Activated naive CD8-positive, alpha-beta T cell treated with anti-CD3 and anti-CD28 coated beads, Interleukin-2, amount 50 U/mL, for 24 hours (primary cell): ENCODE measurements around the gene TSR1.

Experiments
- ATAC-seq: fragments of 150-1000 bp; cut with Tn5 transposase; one replicate; pipeline ENCODE4 v1.10.0; 2021
- DNase-seq: peaks from one replicate; pipeline ENCODE4 v3.0.0; 2021
- H3K27ac Mint-ChIP-seq: one replicate; pipeline ENCODE4 v1.8.0; 2021; ENCODE audit warnings: mild to moderate bottlenecking, mixed read lengths
- H3K27me3 Mint-ChIP-seq: one replicate; pipeline ENCODE4 v1.8.0; 2021; ENCODE audit warnings: mixed read lengths
- H3K36me3 Mint-ChIP-seq: one replicate; pipeline ENCODE4 v1.8.0; 2021; ENCODE audit warnings: low read depth, mixed read lengths
- H3K4me1 Mint-ChIP-seq: one replicate; pipeline ENCODE4 v1.8.0; 2021; ENCODE audit warnings: mixed read lengths
- H3K4me3 Mint-ChIP-seq: one replicate; pipeline ENCODE4 v1.8.0; 2021; ENCODE audit warnings: mild to moderate bottlenecking, moderate library complexity, mixed read lengths
- H3K9me3 Mint-ChIP-seq: one replicate; pipeline ENCODE4 v1.8.0; 2021; ENCODE audit warnings: mixed read lengths

TSR1 gene

GRCh38 chr17:2362016-2362415 lies 25.8 kb upstream of the TSR1 start:
- Mint-ChIP-seq H3K36me3 (peaks cover 2% of the 10 kb centered on the region), H3K27ac (no peak overlapping the region), H3K27me3 (no peaks in the 10 kb centered on the region), H3K4me3 (no peak overlapping the region), H3K4me1 (no peaks in the 10 kb centered on the region), H3K9me3 (no peaks in the 10 kb centered on the region)
- ATAC-seq = no peak
- no peak for DNase-seq

- no peaks in the 10 kb centered on the region for H3K4me1 Mint-ChIP-seq
- peaks cover 2% of the 10 kb centered on the region for H3K36me3 Mint-ChIP-seq
- ATAC-seq (no peak), DNase-seq (no peak)
- no peak overlapping the region for H3K27ac Mint-ChIP-seq
- no peak overlapping the region for H3K4me3 Mint-ChIP-seq
- H3K9me3 Mint-ChIP-seq = no peaks in the 10 kb centered on the region
- H3K27me3 Mint-ChIP-seq = no peaks in the 10 kb centered on the region
These were observed 24.9 kb upstream of the TSR1 start for GRCh38 chr17:2361010-2361760.

- DNase-seq (no peak), ATAC-seq (no peak)
- Mint-ChIP-seq H3K4me1 (peaks cover 16% of the 10 kb centered on the region), H3K27me3 (no peaks in the 10 kb centered on the region), H3K4me3 (no peak overlapping the region), H3K36me3 (peaks cover 2% of the 10 kb centered on the region), H3K27ac (no peak overlapping the region), H3K9me3 (no peaks in the 10 kb centered on the region)
These were observed 21.7 kb upstream of the TSR1 start for GRCh38 chr17:2357931-2358434.

GRCh38 chr17:2357237-2357636 lies 21.0 kb upstream of the TSR1 start:
- Mint-ChIP-seq H3K9me3 (no peaks in the 10 kb centered on the region), H3K27me3 (no peaks in the 10 kb centered on the region), H3K4me1 (peaks cover 17% of the 10 kb centered on the region), H3K27ac (no peak overlapping the region), H3K4me3 (no peak overlapping the region), H3K36me3 (no peaks in the 10 kb centered on the region)
- DNase-seq (no peak), ATAC-seq (no peak)

GRCh38 chr17:2354311-2354710 lies 18.1 kb upstream of the TSR1 start:
- Mint-ChIP-seq H3K4me1 (peaks cover 17% of the 10 kb centered on the region), H3K36me3 (no peaks in the 10 kb centered on the region), H3K4me3 (no peak overlapping the region), H3K9me3 (no peaks in the 10 kb centered on the region), H3K27ac (no peak overlapping the region), H3K27me3 (no peaks in the 10 kb centered on the region)
- DNase-seq (no peak), ATAC-seq (no peak)

DNA sequence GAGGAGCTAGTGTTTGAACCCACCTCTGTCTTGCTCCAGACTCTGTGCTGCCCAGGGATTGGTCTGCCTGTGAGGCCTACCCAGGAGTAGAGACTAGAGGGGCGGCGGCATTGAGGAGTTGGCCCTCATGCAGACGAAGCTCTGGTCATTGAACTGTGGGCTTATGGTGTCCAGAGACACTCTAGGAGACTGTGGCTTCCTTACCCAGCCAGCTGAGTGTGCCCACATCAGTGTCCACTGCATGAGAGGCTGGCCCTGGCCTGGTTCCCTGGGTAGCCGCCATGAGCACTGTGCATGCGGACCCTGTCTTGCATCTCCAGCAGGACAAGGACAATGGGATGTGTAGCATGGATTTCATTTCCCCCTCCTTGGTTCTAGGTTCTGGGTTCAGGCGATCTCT lies 15.0 kb upstream of the TSR1 start:
- no peaks in the 10 kb centered on the region for H3K9me3 Mint-ChIP-seq
- H3K4me3 Mint-ChIP-seq = no peak overlapping the region
- no peak overlapping the region for H3K27ac Mint-ChIP-seq
- H3K36me3 Mint-ChIP-seq = no peaks in the 10 kb centered on the region
- ATAC-seq (no peak), DNase-seq (no peak)
- peaks cover 17% of the 10 kb centered on the region for H3K4me1 Mint-ChIP-seq
- H3K27me3 Mint-ChIP-seq = no peaks in the 10 kb centered on the region

- H3K4me3 Mint-ChIP-seq = no peak overlapping the region
- H3K27ac Mint-ChIP-seq = no peak overlapping the region
- H3K36me3 Mint-ChIP-seq = peaks cover 3% of the 10 kb centered on the region
- H3K4me1 Mint-ChIP-seq = peaks cover 10% of the 10 kb centered on the region
- no peaks in the 10 kb centered on the region for H3K27me3 Mint-ChIP-seq
- ATAC-seq (no peak), DNase-seq (no peak)
- no peaks in the 10 kb centered on the region for H3K9me3 Mint-ChIP-seq
These were observed 11.8 kb upstream of the TSR1 start for GRCh38 chr17:2347805-2348685.

- Mint-ChIP-seq H3K4me1 (peaks cover 12% of the 10 kb centered on the region), H3K27me3 (no peaks in the 10 kb centered on the region), H3K36me3 (peaks cover 7% of the 10 kb centered on the region), H3K9me3 (no peaks in the 10 kb centered on the region), H3K4me3 (no peak overlapping the region), H3K27ac (no peak overlapping the region)
- DNase-seq (no peak), ATAC-seq (no peak)
These were observed 10.2 kb upstream of the TSR1 start for GRCh38 chr17:2346475-2346874.

DNA sequence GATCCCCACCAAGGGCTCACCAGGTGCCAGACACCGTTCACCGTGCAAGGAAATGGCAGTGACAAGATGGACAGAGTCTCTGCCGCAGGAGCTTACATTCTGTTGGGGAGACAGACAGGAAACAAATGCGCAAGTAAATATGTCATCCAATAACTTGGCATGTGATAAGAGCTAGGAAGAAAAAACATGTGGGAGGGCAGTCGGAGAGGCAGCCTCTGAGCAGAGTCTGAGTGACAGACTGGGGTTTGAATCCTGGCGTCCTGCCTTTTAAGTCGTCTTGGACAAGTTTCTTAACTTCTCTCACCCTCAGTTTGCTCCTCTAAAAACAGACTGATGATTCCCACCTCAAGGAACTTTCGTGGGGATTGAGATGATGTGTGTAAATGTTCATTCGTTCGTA lies 8.3 kb upstream of the TSR1 start:
- Mint-ChIP-seq H3K9me3 (no peaks in the 10 kb centered on the region), H3K36me3 (peaks cover 7% of the 10 kb centered on the region), H3K27ac (no peak overlapping the region), H3K4me1 (peaks cover 12% of the 10 kb centered on the region), H3K4me3 (no peak overlapping the region), H3K27me3 (no peaks in the 10 kb centered on the region)
- no peak for DNase-seq
- no peak for ATAC-seq

DNA sequence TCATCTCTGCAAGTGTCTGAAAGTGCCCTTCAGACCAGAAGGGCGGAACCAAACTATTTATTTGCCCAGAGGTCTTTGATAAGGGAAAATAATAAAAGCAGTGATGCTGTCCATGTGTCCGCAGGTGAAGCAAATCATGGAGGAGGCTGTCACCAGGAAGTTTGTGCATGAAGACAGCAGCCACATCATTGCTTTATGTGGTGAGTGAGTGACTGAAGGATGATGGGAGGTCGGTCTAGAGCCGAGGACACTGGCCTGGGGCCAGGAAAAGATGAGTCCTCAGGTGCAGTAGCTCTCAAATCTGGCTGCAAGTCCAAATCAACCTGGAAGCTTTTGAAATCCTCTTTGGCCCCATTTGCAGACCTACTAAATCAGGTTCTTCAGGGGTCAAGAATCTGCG lies 7.2 kb upstream of the TSR1 start:
- H3K36me3 Mint-ChIP-seq = peaks cover 7% of the 10 kb centered on the region
- DNase-seq = peak; percentile 73
- no peaks in the 10 kb centered on the region for H3K27me3 Mint-ChIP-seq
- peak overlapping the region; percentile 7 for H3K4me3 Mint-ChIP-seq
- no peaks in the 10 kb centered on the region for H3K9me3 Mint-ChIP-seq
- peak overlapping the region; percentile 68 for H3K27ac Mint-ChIP-seq
- ATAC-seq = peak; percentile 84
- peaks cover 13% of the 10 kb centered on the region for H3K4me1 Mint-ChIP-seq

DNA sequence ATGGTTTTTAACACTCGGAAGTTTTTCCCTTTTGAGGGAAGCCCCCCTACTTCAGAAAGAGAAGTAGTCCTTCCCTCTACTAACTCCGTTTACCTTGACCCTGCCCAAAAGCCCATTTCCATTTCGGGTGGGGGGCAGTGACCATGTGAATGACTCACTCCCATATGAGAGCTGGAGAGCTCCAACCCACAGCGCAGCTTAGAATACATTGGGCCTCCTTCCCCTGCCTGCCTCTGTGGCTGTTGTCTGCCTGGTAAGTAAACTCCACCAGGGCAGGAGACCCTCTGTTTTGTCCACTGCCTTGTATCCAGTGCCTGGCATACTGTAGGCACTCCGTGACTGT lies 2.0 kb upstream of the TSR1 start:
- peak overlapping the region; percentile 52 for H3K27ac Mint-ChIP-seq
- H3K4me3 Mint-ChIP-seq = peak overlapping the region; percentile 79
- H3K9me3 Mint-ChIP-seq = no peaks in the 10 kb centered on the region
- DNase-seq (no peak), ATAC-seq (no peak)
- H3K27me3 Mint-ChIP-seq = no peaks in the 10 kb centered on the region
- H3K4me1 Mint-ChIP-seq = peaks cover 20% of the 10 kb centered on the region
- H3K36me3 Mint-ChIP-seq = peaks cover 4% of the 10 kb centered on the region

- DNase-seq (peak; percentile 66), ATAC-seq (peak; percentile 17)
- Mint-ChIP-seq H3K36me3 (peaks cover 4% of the 10 kb centered on the region), H3K4me1 (peaks cover 15% of the 10 kb centered on the region), H3K27ac (peak overlapping the region; percentile 52), H3K4me3 (peak overlapping the region; percentile 79), H3K9me3 (no peaks in the 10 kb centered on the region), H3K27me3 (no peaks in the 10 kb centered on the region)
These were observed 1.5 kb upstream of the TSR1 start for GRCh38 chr17:2337544-2338314.

GRCh38 chr17:2336852-2337543 lies 741 bp upstream of the TSR1 start, which contains the start of gene SGSM2:
TSS of gene SGSM2 (plus strand) at chr17:2337501. CDS start at chr17:2337689, 188 bp downstream.
- peaks cover 14% of the 10 kb centered on the region for H3K4me1 Mint-ChIP-seq
- peak; percentile 43 for ATAC-seq
- H3K9me3 Mint-ChIP-seq = no peaks in the 10 kb centered on the region
- peak; percentile 73 for DNase-seq
- H3K36me3 Mint-ChIP-seq = peaks cover 4% of the 10 kb centered on the region
- H3K27ac Mint-ChIP-seq = peak within 1 kb of the TSS; percentile 99
- H3K4me3 Mint-ChIP-seq = peak within 1 kb of the TSS; percentile 79
- H3K27me3 Mint-ChIP-seq = no peaks in the 10 kb centered on the region

GRCh38 chr17:2335726-2336214 lies 487 bp downstream of the TSR1 start:
- Mint-ChIP-seq H3K36me3 (no peaks in the 10 kb centered on the region), H3K4me3 (no peak overlapping the region), H3K27ac (peak overlapping the region; percentile 99), H3K9me3 (no peaks in the 10 kb centered on the region), H3K4me1 (peaks cover 14% of the 10 kb centered on the region), H3K27me3 (no peaks in the 10 kb centered on the region)
- ATAC-seq (no peak), DNase-seq (peak; percentile 12)
